IPS-18a (cell line): ENCODE results near the gene MARK1.

Experiments used
- H3K27ac ChIP-seq: one replicate; pipeline ENCODE4 v1.5.1; 2013; ENCODE audit warnings: low read length
- H3K27me3 ChIP-seq: one replicate; pipeline ENCODE4 v1.6.1; 2013; ENCODE audit warnings: mild to moderate bottlenecking, low read length; ENCODE audit not compliant: control insufficient read depth, insufficient read depth
- H3K36me3 ChIP-seq: one replicate; pipeline ENCODE4 v1.6.1; 2013; ENCODE audit warnings: low read depth, low read length; ENCODE audit not compliant: control insufficient read depth
- H3K4me1 ChIP-seq: one replicate; pipeline ENCODE4 v1.6.1; 2013; ENCODE audit warnings: low read depth, low read length; ENCODE audit not compliant: control insufficient read depth
- H3K4me3 ChIP-seq: one replicate; pipeline ENCODE4 v1.5.1; 2013; ENCODE audit warnings: low read length
- H3K9ac ChIP-seq: one replicate; pipeline ENCODE4 v1.6.1; 2013; ENCODE audit warnings: mild to moderate bottlenecking, low read length, moderate library complexity
- H3K9me3 ChIP-seq: one replicate; pipeline ENCODE4 v1.6.1; 2013; ENCODE audit warnings: low read depth, low read length; ENCODE audit not compliant: control insufficient read depth

The MARK1 gene

GRCh38 chr1:220703305-220703704, 175.4 kb downstream of the MARK1 start:
- Histone ChIP-seq H3K27ac (no peak overlapping the region), H3K4me3 (no peak overlapping the region), H3K36me3 (no peaks in the 10 kb centered on the region), H3K4me1 (no peaks in the 10 kb centered on the region), H3K27me3 (no peaks in the 10 kb centered on the region), H3K9ac (no peak overlapping the region), H3K9me3 (no peaks in the 10 kb centered on the region)

- H3K27me3 ChIP-seq: no peaks in the 10 kb centered on the region
- no peaks in the 10 kb centered on the region for H3K9me3 ChIP-seq
- H3K4me1 ChIP-seq: no peaks in the 10 kb centered on the region
- no peak overlapping the region for H3K9ac ChIP-seq
- no peak overlapping the region for H3K27ac ChIP-seq
- no peak overlapping the region for H3K4me3 ChIP-seq
- H3K36me3 ChIP-seq: no peaks in the 10 kb centered on the region
These were observed 177.8 kb downstream of the MARK1 start for GRCh38 chr1:220705782-220706181.

- Histone ChIP-seq H3K27ac (no peak overlapping the region), H3K4me3 (no peak overlapping the region), H3K27me3 (no peaks in the 10 kb centered on the region), H3K36me3 (no peaks in the 10 kb centered on the region), H3K9ac (no peak overlapping the region), H3K4me1 (no peaks in the 10 kb centered on the region), H3K9me3 (no peaks in the 10 kb centered on the region)
These were observed 178.5 kb downstream of the MARK1 start for GRCh38 chr1:220706480-220706879.

GRCh38 chr1:220707160-220707559, 179.2 kb downstream of the MARK1 start:
- H3K9ac ChIP-seq: no peak overlapping the region
- no peak overlapping the region for H3K27ac ChIP-seq
- H3K9me3 ChIP-seq: no peaks in the 10 kb centered on the region
- no peaks in the 10 kb centered on the region for H3K27me3 ChIP-seq
- H3K4me1 ChIP-seq: no peaks in the 10 kb centered on the region
- no peaks in the 10 kb centered on the region for H3K36me3 ChIP-seq
- no peak overlapping the region for H3K4me3 ChIP-seq

GRCh38 chr1:220708244-220708643, 180.3 kb downstream of the MARK1 start:
- Histone ChIP-seq H3K27ac (no peak overlapping the region), H3K4me1 (no peaks in the 10 kb centered on the region), H3K36me3 (no peaks in the 10 kb centered on the region), H3K27me3 (no peaks in the 10 kb centered on the region), H3K4me3 (no peak overlapping the region), H3K9me3 (no peaks in the 10 kb centered on the region), H3K9ac (no peak overlapping the region)

- no peak overlapping the region for H3K9ac ChIP-seq
- H3K36me3 ChIP-seq: no peaks in the 10 kb centered on the region
- H3K4me3 ChIP-seq: no peak overlapping the region
- no peaks in the 10 kb centered on the region for H3K27me3 ChIP-seq
- no peak overlapping the region for H3K27ac ChIP-seq
- H3K4me1 ChIP-seq: no peaks in the 10 kb centered on the region
- no peaks in the 10 kb centered on the region for H3K9me3 ChIP-seq
These were observed 181.2 kb downstream of the MARK1 start for GRCh38 chr1:220708936-220709801.

- no peaks in the 10 kb centered on the region for H3K36me3 ChIP-seq
- peaks cover 6% of the 10 kb centered on the region for H3K9me3 ChIP-seq
- H3K4me1 ChIP-seq: no peaks in the 10 kb centered on the region
- no peak overlapping the region for H3K27ac ChIP-seq
- no peaks in the 10 kb centered on the region for H3K27me3 ChIP-seq
- H3K9ac ChIP-seq: no peak overlapping the region
- no peak overlapping the region for H3K4me3 ChIP-seq
These were observed 182.4 kb downstream of the MARK1 start for GRCh38 chr1:220710333-220710732.

GRCh38 chr1:220711056-220711809, 183.3 kb downstream of the MARK1 start:
- H3K36me3 ChIP-seq: no peaks in the 10 kb centered on the region
- no peak overlapping the region for H3K4me3 ChIP-seq
- H3K9ac ChIP-seq: no peak overlapping the region
- no peaks in the 10 kb centered on the region for H3K4me1 ChIP-seq
- H3K27me3 ChIP-seq: no peaks in the 10 kb centered on the region
- no peak overlapping the region for H3K27ac ChIP-seq
- H3K9me3 ChIP-seq: peaks cover 12% of the 10 kb centered on the region
